ENCODE data around the gene CAMTA1.
"Not testable (repeated sequence)": the region's sequence is repeated elsewhere in the genome, so short reads cannot be mapped to it uniquely, and the experiment has no call there.

The CAMTA1 gene

DNA sequence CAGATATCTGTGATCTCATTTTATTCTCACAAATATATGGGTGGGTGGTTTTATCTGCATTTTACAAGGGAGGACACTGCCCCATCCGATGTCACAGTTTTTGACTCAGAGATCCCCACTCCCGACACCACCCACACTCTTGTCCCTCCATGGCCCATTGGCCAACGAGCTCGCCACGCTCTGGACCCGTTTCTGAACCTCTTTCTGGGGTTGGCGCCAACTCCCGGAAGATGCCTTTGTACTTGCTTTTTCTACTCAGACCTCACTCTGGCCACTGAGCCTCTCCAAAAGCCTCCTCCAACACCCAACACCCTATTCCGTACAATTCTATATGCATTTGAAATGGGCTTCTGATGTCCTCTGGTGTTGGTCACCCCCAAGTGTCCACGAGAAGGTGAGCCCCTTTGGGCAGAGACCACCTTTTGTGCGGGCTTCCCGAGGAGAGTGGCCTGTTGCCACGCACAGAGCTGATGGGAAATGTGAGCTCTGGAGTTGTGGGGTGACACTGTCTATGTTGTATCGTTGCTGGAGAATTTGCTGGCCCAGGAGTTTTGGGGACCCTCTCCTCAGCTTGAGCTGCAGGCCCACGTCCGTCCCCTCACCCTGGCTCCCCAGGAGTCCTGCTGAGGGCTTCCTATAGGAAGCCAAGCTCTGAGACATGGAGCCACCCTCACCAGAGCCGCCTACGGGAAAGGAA lies 618.9 kb downstream of the CAMTA1 start:
- peak; percentile 24 for DNase-seq

DNA sequence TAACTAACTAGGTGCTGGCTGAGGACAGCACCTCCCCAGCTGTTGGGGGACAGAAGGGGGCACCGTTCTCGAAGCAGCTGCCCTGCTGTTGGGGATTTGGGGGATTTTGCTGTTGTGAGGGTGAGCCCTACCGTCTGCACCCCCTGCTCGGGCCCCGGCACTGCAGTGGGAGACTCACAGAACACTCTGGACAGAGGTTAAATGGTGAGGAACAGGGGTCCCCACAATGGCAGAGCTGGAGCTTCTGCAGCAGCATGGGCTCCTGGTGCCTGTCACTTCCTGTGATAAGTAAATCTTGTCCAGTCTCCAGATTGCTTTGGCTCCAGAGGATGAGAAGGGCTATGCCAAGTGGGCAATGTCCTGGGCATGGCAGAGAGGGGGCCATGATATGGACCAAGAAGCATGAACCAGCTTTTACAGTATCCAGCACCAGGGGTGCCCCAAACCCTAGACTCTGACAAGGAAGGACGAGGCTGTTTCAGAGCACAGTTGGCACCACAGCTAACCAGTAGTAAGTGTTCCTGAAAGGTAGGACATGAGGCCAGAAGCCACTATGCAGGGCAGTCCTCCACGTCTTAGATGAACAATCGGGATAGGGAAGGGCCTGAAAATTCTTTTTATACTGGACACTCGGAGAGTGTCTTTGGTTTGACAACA lies 620.7 kb downstream of the CAMTA1 start:
- DNase-seq: no peak

DNA sequence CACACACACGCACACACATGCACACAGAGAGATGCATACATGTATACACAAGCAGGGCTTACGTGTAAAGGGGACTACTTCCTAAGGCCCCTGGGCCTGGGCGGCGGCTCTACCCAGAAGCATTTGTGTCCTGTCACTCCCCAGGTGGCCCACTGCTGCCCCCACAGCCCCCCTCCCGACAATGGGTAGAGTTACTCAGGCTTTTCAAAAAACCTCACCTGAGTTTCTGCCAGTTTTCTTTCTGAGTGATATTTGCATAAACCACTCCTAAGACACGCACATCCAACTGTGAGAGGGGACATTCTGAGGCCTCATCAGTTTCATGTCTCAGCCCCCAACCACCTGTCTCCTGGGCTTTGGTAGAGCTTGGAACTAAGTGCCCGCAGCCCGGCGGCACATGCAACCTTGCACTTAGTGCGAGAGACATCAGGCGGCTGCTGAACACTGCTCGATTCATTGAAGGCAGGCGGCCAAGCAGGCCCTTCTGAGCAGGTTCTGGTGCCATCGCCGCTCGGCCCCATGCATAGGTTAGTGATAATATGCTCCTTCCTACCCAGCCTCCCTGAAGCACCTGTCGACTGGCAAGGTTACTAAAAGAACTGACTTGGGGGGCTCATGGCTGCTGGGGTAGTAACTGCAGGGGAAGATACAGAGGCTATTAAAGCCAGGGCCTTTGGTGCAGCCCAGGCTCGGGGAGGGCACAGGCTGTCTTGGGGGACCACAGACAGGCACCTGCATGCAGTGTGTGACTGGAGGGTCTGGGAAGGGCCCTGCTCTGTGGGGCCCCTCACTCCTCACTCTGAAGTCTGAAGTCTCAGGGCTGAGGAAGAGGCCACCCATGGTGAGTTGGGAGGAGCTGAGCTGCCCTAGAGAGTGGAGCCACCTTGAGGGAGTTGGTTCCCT lies 621.6 kb downstream of the CAMTA1 start:
- no peak for DNase-seq

DNA sequence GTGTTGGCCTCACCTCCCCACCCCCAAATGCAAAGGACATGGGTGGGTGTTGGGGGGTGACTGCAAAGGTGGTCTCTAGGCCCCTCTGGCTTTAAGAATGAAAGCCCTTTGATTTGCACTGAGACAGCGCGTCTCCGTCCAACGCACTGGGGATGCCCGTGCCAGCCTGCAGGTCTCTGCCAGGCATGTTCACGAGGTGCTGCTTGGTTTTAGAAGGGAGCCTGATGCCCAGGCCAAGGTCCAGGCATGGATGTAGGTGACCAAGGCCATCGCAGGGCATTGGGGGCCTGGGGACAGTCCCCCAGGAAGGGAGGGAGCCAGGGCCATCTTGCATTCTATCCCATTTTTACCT lies 622.3 kb downstream of the CAMTA1 start:
- DNase-seq: peak; percentile 23

DNA sequence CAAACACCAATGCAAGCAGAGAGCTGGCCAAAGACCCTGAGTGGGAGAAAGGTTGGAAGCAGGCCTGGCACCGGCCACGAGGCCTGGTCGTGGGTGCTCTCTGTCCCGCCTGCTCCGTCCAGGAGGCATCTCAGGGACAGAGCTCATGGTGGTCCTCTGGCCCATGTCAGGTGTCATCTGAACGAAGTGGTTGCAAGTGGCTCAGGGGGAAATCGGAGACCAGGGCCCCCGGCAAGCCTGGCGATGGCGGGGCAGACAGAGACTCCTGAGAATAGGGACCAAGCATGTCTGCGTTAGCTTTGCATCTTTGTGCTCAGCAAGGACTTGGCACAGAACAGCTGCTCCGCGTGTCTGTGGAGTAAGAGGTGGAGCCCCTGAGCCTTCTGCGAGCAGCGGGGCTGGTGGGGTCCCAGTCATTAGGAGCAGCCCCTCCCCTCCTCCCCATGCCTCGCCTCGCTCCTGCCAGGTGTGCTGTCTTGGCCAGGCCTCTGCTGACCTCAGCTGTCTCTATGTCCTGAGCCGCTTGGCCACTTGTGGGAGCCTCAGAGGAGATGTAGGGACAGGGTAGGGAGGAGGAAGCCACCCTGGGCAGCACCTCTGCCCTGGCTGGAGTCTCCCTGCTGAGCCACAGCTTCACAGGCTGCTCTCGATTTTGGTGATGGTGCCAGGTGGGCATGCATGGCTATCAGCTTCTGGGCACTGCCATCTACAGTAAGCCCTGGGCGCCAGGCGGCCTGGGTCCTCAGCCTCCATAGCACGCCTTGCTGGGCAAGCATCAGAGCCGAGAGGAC lies 622.9 kb downstream of the CAMTA1 start:
- peak; percentile 40 for DNase-seq

DNA sequence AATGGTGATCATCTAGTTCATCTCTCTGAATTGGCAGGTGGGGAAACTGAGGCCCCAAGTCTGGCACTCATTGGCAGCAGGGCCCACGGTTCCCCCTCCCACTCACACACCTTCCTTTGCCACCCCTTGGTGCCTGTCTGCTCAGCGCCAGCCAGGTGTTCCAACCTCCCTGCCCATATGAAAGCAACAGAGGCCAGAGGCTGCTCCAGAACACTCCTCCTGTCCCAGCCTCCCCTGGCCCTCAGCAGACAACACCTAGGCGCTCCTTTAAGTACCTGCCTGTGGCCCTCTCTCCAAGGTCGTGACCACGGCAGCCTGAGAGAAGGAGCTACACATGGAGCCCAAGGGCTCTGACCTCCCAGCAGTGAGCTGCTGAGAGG lies 623.5 kb downstream of the CAMTA1 start:
- DNase-seq: peak; percentile 16

DNA sequence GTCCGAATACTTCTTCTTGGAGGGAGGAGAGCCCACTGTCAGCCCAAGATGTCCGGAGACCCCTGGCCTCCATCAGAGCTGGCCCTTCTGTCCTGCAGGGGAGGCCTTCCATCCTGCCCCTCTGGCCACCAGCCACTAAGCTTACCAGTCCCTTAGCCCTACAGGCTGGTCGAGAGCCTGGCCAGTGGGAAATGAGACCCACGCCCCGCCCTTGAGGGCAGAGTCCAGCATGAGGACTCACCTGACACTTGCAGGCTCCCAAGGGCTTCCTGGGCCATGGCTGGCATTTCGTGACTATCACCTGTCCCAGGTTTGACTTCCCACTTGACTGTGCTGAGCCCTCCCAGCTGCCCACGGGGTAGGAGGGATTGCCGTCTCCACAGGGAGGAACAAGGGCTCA lies 624.0 kb downstream of the CAMTA1 start:
- peak; percentile 10 for DNase-seq

DNA sequence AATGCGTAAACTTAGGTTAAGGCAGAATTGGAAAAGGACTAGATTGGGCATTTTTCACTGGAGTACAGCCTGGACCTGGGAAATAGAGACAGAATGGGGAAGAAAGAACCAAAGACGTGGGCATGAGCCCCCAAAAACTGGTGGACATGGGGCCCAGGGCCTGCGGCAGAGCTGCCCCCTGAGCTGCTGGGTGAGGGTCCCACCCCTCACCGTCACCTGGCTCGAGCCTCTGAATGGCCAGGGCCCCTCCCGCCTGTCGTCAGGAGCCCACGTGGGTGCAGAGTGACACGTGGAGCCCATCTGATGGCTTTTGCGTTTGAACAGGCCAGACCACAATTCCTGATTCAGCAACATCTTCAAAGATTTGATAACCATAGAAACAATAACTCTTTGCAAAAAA lies 624.9 kb downstream of the CAMTA1 start:
- DNase-seq: no peak

DNA sequence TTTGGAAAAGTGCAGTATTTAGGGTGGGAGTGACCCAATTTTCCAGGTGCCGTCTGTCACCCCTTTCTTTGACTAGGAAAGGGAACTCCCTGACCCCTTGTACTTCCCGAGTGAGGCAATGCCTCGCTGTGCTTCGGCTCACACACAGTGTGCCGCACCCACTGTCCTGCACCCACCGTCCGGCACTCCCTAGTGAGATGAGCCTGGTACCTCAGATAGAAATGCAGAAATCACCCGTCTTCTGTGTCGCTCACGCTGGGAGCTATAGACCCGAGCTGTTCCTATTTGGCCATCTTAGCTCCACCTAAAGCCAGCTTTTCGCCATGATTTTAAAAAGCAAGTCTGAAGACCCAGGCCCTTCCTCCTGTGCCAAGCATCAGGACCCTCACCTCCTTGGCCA lies 632.4 kb downstream of the CAMTA1 start:
- DNase-seq: not testable (repeated sequence)

DNA sequence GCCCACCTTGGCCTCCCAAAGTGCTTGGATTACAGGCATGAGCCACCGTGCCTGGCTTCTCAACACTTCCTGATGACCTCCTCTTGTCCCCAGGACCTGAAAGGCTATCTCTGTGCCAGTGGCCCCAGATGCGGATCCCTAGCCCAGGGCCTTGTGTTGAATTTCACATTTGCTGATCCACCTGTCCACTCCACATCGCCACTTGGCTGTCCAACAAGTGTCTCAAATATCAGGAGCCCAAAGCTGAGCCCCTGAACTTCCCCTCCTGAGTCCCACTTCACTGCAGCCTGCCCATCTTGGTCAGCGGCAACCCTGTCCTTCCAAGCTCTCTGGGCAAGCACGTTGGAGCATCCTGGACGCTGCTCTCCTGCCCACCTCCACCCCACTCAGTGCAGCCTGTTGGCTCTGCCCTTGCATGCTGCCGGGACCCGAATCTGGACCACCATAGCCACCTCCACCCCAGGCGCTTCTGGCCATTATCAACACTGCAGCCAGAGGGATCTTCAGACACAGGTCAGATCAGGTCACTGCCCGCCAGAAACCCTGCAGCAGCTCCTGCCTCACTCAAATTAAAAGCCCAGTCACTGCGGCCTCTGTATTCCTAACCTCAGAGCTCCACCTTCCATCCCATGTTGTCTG lies 633.3 kb downstream of the CAMTA1 start:
- peak; percentile 16 for DNase-seq

DNA sequence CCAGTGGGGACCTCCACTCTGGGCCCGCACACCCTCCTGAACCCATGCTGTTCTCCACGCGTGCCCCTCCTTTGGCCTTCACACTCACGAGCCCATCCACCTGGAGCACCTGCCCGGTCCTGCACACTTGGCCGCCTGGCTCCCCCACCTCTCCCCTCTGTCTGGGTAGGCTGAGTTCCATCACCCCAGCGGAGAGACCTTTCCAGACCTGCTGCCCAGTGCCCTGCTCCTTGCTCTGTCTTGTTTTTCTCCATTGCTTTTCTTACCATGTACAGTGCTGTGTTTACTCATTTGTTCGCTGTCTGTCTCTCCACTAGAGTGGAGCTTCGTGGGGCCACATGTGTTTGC lies 634.8 kb downstream of the CAMTA1 start:
- peak; percentile 21 for DNase-seq

DNA sequence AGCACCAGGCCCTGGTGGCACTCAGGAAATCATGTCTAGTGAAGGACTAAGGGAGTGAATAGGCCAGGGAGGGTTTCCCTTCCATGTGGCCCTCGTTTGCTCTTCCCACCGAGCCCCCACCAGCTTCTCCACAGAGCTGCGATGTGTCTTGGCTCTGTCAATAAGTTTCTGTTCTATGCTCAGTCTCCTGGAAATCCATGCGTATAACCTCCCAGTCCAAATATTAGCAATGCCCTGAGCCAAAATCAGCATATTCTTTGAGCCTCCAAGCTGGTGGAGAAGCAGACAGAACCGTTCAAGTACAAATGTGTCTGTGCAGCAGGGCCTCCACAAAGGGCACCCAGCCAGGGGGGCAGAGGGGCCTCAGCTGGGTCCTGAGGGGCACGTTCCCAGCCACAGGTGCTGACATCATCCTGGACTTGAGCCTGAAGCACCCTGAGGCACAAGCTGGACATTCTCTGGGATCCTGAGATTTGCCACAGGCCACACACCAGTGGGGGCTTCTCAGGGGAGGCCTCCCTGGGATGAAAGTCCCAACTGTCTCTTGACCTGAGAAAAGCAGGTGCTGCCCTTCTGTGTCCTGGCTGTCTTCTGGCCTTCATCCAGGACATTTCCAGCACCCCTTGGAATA lies 635.3 kb downstream of the CAMTA1 start:
- peak; percentile 60 for DNase-seq

DNA sequence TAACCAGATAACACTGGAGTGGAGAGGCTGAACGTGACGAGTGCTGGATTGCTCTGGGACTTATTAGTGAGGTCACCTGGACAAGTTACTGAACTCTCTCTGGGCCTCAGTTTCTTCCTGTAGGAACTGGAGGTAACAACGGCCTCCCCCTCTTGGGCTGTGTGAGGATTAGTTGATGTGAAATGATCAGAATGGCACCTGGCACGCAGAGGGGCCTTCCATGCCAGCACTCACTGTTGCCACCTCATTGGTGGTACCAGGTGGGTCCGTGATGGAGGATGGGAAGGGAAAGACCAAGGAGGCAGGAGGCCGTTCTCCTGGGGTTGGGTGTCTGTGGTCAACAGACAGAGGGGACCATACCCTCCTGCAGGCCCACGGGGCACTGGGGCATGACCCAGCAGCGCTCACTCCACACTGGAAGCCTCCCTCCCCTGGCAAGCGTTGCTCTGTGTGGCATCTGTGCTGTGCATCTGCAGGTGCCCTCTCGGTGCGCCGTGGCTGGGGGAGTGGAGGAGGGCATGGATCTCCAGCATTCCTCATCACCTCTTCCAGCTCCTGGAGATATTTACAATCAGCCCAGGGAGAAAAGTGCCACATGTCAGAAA lies 636.3 kb downstream of the CAMTA1 start:
- DNase-seq: peak; percentile 25

DNA sequence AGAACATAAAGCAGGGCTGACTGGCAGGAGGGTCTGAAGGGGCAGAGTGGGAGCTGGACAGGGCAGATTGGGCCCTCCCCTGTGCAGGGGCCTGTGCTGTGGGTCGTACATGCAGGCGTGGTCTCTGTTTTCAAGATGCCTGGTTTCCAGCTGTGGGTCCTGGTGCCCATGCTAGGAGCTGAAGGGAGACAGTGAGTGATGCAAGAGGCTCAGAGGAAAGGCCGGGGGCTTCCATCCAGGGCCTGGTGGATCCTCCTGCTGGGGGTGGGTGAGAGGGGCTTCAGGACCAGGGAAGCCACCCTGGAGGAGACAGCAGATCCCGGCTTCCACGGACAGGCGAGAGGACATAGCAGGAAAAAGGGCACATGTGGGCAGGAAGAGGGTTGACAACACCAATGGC lies 636.8 kb downstream of the CAMTA1 start:
- no peak for DNase-seq

DNA sequence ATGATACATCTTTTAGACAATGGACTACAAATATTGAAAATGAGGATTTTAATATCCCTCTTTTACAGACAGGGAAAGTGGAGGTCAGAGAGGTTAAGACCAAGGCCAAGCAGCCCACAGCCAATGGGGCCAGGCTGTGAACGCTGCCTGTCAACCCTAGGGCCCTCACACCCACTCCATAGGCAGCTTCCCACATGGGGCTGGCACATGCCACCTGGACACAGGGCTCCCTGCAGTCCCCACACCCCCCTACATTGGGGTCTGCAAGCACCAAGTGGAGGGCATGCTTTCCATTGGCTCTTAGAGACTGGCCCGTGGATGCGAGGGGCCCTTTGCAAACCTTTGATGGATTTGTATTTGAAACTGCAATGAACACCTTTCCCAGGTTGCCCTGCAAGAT lies 637.3 kb downstream of the CAMTA1 start:
- no peak for DNase-seq

DNA sequence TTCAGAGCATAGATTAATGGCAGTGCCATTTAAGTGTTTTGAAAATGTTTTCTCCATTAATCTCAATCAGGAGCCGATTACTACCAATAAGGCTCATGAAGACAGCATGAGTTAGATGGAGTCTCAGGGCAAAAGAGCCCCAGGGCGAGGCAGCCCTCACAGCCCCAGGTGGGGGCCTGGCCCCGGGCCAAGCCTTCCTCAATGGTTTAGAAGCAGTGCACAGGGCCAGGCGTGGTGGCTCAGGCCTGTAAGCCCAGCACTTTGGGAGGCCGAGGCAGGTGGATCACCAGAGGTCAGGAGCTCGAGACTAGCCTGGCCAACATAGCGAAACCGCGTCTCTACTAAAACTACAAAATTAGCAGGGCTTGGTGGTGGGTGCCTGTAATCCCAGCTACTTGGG lies 637.7 kb downstream of the CAMTA1 start:
- DNase-seq: no peak

DNA sequence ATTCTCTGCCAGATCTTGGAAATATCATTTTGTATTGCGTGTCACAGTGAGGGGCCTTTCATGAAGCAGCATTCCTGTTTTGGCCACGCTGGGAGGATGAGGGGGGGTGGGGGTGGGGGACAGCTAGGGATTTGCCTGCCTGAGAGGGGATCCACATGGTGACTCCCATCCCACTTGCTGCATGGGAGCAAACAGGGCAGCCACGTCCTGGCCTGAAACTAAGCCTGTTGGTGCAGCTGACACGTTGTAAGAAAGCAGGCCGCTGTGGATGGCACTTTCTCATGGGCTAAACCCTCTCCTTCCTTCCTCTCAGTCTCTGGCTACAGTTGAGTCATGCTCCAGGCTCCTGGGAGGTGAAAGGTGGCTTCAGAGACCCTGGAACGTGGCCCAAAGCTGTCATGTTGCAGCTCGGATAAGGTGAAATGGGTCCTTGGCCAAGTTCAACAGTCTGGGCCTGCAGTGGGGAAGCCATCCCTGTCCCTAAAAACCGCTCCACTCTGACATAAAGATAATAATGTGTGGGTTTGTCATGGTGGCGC lies 639.2 kb downstream of the CAMTA1 start:
- DNase-seq: no peak

DNA sequence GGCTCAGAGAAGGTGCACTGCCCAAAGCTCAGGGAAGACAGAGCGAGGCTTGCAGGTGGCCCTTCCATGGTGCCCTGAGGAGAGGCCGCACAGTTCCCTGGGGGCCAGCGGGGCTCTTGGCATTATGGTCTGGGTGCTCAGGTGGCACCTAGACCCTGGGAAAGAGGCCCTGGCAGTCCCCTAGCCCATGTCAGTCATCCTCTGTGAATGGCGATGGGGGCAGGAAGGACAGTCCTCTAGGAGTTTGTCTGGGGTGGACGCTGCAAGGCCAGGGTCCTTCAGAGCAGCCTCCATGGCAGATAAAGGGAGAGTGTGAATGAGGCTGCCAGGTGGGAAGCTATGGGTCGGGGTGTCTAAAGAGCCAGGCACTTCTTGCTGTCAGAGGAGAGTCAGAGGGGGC lies 640.0 kb downstream of the CAMTA1 start:
- no peak for DNase-seq

DNA sequence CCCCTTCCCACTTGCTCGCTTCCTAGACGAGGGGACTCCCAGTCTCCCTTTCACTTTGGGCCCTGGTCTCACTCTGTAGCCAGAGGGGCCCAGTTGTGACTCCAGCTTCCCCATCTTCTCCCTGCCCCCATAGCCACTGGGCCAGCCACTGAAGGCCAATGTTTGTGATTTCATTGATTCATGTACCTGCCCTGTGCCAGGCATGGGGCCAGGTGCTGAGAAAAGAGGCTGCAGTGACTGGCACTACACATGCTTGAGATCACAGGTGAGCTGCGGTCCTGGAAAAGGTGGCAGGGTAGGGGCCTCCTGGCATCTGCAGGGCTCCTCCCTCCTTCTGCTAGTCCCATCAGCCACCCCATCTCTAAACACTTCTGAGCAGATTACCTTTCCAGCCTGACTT lies 640.5 kb downstream of the CAMTA1 start:
- DNase-seq: no peak

DNA sequence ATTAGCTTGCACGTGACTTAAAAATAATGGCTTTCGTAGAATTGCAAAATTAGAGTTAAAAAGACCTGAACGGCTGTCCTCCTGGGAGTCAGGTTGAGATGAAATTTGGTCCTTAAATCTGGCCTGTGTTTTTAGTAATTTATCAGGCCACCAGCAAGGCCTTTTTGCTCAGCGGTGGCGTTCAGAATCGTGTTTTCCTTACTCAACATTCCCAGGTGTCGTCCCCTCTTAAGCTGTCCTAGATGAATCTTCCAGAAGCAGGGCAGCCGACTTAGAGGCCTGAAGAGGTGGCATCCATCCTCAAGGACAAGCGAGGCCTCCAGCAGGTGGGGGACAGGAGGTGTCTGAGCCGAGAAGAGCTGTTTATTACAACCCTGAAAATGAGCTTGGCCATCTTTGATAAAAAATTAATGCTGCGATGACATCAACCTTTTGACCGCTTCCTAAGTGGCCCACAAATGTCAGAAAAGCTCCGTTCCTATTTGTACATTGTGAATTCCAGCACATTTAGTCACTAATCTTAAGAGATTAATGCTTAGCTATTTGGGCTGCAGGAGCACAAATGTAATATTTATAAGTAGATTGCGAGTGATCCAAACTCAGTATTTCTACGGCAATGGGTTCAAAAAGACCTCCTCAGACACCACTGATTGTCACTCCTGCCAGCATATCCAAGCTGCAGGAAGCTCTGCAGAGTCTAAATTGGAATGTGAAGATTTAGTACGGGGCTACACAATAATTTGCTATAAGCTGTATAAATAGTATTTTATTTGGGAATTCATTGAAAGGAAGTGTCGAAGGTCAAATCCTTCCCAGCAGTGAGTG lies 641.7 kb downstream of the CAMTA1 start:
- DNase-seq: no peak

All from right forelimb (tissue), 1 donor.